CD4-positive, alpha-beta T cell treated with Interleukin-2 at 100 ng/mL for 4 hours (primary cell): ENCODE measurements around the gene ERICH6B.
A peak's percentile ranks its signal among the peaks of the same experiment; 100 is the strongest.
"Not testable (repeated sequence)": the region's sequence is repeated elsewhere in the genome, so short reads cannot be mapped to it uniquely, and the experiment has no call there.

Source experiments
- DNase-seq: peaks from one replicate; pipeline ENCODE4 v3.0.0-alpha.2; 2020; ENCODE audit warnings: low spot score

The ERICH6B gene

GRCh38 chr13:45615501-45616101 lies at the start of gene ERICH6B:
Gene ERICH6B (minus strand): TSS chr13:45615739. CDS start chr13:45597005, 18,734 bp downstream.
- DNase-seq, result no peak

DNA sequence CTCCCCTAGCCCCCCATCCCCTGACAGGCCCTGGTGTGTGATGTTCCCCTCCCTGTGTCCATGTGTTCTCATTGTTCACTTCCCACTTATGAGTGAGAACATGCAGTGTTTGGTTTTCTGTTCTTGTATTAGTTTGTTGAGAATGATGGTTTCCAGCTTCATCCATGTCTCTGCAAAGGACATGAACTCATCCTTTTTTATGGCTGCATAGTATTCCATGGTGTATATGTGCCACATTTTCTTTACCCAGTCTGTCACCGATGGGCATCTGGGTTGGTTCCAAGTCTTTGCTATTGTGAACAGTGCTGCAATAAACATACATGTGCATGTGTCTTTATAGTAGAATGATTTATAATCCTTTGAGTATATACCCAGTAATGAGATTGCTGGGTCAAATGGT lies 47.4 kb upstream of the ERICH6B start:
- DNase-seq, result not testable (repeated sequence)

- DNase-seq, result no peak
Observed at GRCh38 chr13:45662162-45662561, 46.6 kb upstream of the ERICH6B start.

DNA sequence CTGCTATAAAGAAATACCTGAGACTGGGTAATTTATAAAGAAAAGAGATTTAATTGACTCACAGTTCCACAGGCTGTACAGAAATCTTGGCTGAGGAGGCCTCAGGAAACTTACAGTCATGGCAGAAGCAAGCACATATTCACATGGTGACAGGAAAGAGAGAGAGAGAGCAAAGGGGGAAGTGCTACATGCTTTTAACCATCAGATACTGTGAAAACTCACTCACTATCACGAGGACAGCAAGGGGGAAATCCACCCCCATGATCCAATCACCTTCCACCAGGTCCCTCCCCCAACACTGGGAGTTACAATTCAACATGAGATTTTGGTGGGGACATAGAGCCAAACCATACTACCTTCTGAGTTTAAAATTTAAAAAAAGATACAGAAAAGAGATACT lies 44.9 kb upstream of the ERICH6B start:
- DNase-seq, result not testable (repeated sequence)

DNA sequence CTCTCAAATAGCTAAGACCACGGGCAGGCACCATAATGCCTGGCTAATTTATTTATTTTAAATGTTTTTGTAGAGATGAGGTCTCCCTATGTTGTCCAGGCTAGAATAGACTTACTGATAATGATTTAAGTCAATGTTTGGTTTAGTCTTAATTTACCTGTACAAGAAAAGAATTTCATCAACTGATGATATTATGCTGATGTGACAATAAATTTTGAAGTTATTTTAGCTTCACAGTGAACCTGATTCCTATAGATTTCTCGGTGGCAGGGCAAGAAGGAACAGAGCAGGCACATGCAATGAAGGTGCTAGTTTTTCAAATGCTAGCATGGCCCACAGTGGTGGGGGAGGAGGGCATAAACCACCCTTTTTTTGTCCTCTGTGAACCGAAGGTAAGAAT lies 44.0 kb upstream of the ERICH6B start:
- DNase-seq, result no peak

DNA sequence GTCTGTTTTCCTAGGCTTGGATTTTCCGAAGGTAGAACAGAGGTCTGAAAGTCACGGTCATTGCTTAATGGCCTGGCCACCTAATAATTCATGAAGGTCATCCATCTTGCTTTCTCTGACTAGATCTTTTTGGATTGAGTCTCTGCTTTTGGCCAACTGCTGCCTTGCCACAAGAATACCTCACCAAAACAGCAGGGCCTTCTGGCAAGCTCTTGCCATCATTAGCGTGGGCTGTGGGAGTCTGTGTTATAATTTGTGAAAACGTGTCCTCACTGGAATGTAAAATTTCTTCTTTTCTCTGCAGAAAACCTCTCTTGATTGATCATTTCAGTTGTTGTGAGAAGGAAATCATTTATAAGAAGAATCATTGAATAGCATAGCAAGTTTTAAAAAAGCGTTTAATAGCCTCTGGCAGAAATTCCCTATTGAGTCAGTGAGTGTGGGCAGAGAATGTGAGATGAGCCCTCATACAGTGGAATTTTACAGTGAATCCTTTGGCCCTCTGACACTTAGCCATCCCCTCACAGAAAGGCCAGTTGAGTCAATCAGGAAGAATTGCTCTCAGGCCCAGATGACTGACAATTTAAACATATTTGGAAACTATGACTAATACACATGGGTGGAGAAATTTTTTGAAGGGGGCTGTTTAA lies 43.2 kb upstream of the ERICH6B start:
- no peak for DNase-seq

DNA sequence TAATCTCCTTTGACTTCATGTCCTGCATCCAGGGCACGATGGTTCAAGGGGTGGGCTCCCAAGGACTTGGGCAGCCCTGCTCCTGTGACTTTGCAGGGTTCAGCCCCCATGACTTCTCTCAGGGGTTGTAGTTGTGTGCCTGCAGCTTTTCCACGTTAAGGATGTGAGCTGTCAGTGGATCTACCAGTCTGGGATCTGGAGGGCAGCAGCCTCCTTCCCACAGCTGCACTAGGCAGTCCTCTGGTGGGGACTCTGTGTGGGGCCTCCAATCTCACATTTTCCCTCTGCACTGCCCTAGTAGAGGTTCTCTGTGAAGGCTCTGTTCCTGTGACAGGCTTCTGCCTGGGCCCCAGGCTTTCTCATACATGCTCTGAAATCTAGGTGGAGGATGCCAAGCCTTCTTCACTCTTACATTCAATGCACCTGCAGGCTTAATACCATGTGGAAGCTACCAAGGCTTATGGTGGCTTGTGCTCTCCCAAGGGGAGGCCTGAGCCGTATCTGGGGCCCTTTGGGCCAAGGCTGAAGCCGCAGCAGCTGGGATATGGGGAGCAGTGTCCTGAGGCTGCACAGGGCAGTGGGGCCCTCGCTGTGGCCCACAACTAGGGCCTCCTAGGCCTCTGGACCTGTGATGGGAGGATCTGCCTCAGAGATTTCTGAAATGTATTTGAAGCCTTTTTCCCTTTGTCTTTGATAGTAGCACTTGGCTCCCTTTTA lies 39.3 kb upstream of the ERICH6B start:
- no peak for DNase-seq

DNA sequence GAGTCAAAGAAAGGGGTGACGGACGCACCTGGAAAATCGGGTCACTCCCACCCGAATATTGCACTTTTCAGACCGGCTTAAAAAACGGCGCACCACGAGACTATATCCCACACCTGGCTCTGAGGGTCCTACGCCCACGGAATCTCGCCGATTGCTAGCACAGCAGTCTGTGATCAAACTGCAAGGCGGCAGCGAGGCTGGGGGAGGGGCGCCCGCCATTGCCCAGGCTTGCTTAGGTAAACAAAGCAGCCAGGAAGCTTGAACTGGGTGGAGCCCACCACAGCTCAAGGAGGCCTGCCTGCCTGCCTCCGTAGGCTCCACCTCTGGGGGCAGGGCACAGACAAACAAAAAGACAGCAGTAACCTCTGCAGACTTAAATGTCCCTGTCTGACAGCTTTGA lies 29.7 kb upstream of the ERICH6B start:
- DNase-seq, result not testable (repeated sequence)

DNA sequence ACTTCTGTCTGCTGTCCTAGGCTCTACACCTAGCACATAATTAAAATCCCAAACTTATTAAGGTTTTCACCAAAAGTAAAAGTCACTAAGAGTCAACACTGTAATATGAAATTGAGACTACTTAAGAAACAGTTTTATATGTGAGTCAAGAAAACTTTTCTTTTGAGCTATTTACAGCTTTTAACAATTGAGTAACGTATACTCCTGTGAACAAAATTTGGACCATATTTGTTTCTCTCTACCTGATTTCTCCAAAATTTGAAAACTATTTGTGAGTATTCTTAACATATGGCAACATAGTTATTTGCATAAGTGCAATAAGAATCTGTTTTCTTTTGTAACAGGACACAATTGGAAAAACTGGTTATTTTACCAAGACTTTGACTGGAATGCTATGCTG lies 26.6 kb upstream of the ERICH6B start:
- not testable (repeated sequence) for DNase-seq

GRCh38 chr13:45635291-45635690 lies 19.8 kb upstream of the ERICH6B start:
- not testable (repeated sequence) for DNase-seq

- no peak for DNase-seq
Observed at GRCh38 chr13:45630791-45631190, 15.3 kb upstream of the ERICH6B start.

- no peak for DNase-seq
Observed at GRCh38 chr13:45629940-45630339, 14.4 kb upstream of the ERICH6B start.

DNA sequence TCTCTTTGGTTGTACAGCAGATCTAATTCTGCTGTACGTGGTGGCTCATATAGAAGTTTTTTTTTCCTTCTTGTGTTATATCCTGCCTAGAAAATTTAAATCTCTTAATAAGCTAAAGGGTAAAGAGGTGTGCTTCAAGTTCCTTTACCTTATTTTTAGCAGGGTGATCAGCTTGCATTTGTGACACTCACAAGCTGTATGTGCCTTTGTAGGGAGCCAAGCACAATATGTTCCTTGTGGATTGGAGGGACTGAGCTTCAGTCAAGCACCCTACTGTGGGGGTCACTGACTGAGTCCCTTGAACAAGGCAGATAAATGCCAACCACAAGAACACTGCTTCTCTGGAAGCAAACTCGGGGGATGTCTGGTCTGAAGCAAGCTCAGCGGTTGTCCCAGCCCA lies 12.6 kb upstream of the ERICH6B start:
- DNase-seq, result no peak

- DNase-seq, result no peak
Observed at GRCh38 chr13:45627656-45628055, 12.1 kb upstream of the ERICH6B start.

GRCh38 chr13:45626731-45627374 lies 11.3 kb upstream of the ERICH6B start:
- DNase-seq, result no peak

- DNase-seq, result peak; percentile 3
Observed at GRCh38 chr13:45623516-45624090, 8.1 kb upstream of the ERICH6B start.

DNA sequence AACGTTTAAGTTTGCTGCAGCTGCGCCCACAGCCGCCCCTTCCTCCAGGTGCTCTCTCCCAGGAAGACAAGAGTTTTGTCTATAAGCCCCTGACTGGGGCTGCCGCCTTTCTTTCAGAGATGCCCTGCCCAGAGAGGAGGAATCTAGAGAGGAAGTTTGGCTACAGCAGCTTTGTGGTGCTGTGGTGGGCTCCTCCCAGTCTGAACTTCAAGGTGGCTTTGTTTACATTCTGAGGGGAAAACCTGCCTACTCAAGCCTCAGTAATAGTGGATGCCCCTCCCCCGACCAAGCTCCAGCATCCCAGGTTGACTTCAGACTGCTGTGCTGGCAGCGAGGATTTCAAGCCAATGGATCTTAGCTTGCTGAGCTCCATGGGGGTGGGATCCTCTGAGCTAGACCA lies 6.4 kb upstream of the ERICH6B start:
- DNase-seq, result no peak

- DNase-seq, result no peak
Observed at GRCh38 chr13:45607931-45608330, 7.6 kb downstream of the ERICH6B start.

GRCh38 chr13:45604892-45605291 lies 10.6 kb downstream of the ERICH6B start:
- DNase-seq, result no peak

GRCh38 chr13:45603338-45603737 lies 12.2 kb downstream of the ERICH6B start:
- no peak for DNase-seq

DNA sequence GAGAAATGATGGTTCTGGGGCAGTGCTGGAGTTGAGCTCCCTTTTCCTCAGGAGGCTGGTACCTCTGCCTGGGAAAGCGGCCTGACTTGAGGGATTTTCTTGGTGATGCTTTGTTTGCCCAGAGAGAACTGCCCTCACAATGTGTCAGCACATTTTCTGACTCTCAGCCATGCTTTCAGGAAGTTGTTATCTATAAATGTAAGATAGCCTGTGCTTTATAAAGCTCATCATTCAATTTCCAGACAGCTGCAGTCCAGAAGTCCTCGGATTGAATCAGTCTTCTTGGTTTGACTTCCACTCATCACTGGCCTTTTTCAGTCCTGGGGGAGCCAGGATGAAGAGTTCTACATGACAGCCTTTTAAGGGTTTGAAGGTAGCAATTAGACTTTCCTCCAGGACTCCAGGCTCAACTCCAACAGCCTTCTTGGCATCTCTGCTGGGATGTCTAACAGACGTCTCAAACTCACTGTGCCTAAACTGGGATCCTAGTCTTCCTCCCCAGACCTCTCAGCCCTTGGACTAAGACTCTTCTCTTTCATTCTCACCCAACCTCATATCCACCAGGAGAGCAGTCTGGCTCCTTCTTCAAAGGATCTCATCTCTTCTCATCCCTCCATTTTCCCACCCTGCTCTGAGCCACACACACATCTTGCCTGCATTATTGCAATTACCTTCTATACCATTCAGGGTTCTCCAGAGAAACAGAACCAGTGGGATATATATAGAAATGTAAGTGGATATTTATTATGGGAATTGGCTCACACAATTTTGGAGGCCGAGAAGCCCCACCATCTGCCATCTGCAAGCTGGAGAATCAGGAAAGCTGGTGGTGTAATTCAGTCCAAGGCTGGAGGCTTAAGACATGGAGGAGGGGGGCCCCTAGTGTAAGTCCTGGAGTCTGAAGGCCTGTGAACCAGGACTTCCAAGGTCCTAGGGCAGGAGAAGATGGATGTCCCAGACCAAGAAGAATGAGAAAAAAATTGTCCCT lies 13.1 kb downstream of the ERICH6B start:
- DNase-seq, result no peak
